Hepatocyte (in vitro differentiated cells): ENCODE data around the gene BLTP3B. TPM values are rescaled to one million over a fixed set of nuclear protein-coding genes. Genes with fewer than 3 reads are reported as not detected.

Experiments used
- DNase-seq: peaks from one replicate; pipeline ENCODE4 v3.0.0-alpha.2; 2016; ENCODE audit warnings: low spot score
- H2AFZ ChIP-seq: fragments of 200-600 bp; sonication (generic); 2 replicates; pipeline ENCODE4 v1.6.0; 2016; ENCODE audit warnings: antibody characterized with exemption, mild to moderate bottlenecking
- H3K27ac ChIP-seq: fragments of 200-600 bp; sonication (generic); 2 replicates; pipeline ENCODE4 v1.5.1; 2016; ENCODE audit warnings: mild to moderate bottlenecking
- H3K27me3 ChIP-seq: fragments of 200-600 bp; sonication (generic); 2 replicates; pipeline ENCODE4 v1.6.1; 2016
- H3K36me3 ChIP-seq: fragments of 200-600 bp; sonication (generic); replicated peaks from 2 replicates; pipeline ENCODE4 v1.5.1; 2016; ENCODE audit warnings: low read depth; ENCODE audit not compliant: insufficient read depth
- H3K4me1 ChIP-seq: fragments of 200-600 bp; sonication (generic); 2 replicates; pipeline ENCODE4 v1.5.1; 2016; ENCODE audit warnings: mild to moderate bottlenecking, moderate library complexity; ENCODE audit not compliant: insufficient read depth
- H3K4me2 ChIP-seq: fragments of 200-600 bp; sonication (generic); 2 replicates; pipeline ENCODE4 v1.6.0; 2016
- H3K4me3 ChIP-seq: fragments of 200-600 bp; sonication (generic); 2 replicates; pipeline ENCODE4 v1.5.1; 2016; ENCODE audit warnings: mild to moderate bottlenecking
- H3K79me2 ChIP-seq: fragments of 200-600 bp; sonication (generic); 2 replicates; pipeline ENCODE4 v1.6.0; 2017; ENCODE audit warnings: mild to moderate bottlenecking
- H3K9me2 ChIP-seq: fragments of 200-600 bp; sonication (generic); replicated peaks from 2 replicates; pipeline ENCODE4 v1.6.0; 2017; ENCODE audit warnings: mild to moderate bottlenecking; ENCODE audit not compliant: insufficient read depth
- H3K9me3 ChIP-seq: fragments of 200-600 bp; sonication (generic); 2 replicates; pipeline ENCODE4 v1.5.1; 2016; ENCODE audit warnings: low read depth, mild to moderate bottlenecking
- H4K20me1 ChIP-seq: fragments of 200-600 bp; sonication (generic); 2 replicates; pipeline ENCODE4 v1.6.0; 2016; ENCODE audit warnings: mild to moderate bottlenecking; ENCODE audit not compliant: insufficient read depth, poor library complexity, severe bottlenecking
- CTCF ChIP-seq: fragments of 200-600 bp; sonication (generic); IDR thresholded peaks from 2 replicates; pipeline ENCODE4 v1.5.1; 2016; ENCODE audit warnings: antibody characterized with exemption, mild to moderate bottlenecking; ENCODE audit not compliant: poor library complexity
- EZH2 ChIP-seq: fragments of 200-600 bp; sonication (generic); IDR thresholded peaks from 2 replicates; pipeline ENCODE4 v1.6.1; 2016; ENCODE audit warnings: antibody characterized with exemption, mild to moderate bottlenecking, borderline replicate concordance
- EZH2phosphoT487 ChIP-seq: fragments of 200-600 bp; sonication (generic); IDR thresholded peaks from one replicate; pipeline ENCODE4 v1.6.1; 2018; ENCODE audit warnings: antibody characterized with exemption, mild to moderate bottlenecking, low read depth, moderate library complexity; ENCODE audit not compliant: unreplicated experiment, severe bottlenecking
- WGBS: methylation state at CpG from one replicate; pipeline ENCODE4 v1.1.6; 2016; ENCODE audit warnings: low lambda C conversion rate; ENCODE audit errors: missing lambda C conversion rate; 5-methylcytosine and 5-hydroxymethylcytosine counted together
- polyA plus RNA-seq: library from polyadenylated mRNA; unstranded; fragments of >200 nt; fragmentation: Nextera tagmentation; extraction: Ambion mirVana; gene quantifications from 2 replicates; pipeline ENCODE4 v1.2.1, GENCODE V29; 2016
- total RNA-seq: library from RNA; depleted of rRNA; stranded (reverse); fragments of >200 nt; gene quantifications from 2 replicates; pipeline ENCODE4 v1.2.3, GENCODE V29; 2014

Gene BLTP3B
- total and polyA plus RNA-seq, 2 experiments from 2014 or later, result 11.0 to 31.8 TPM

GRCh38 chr12:100169345-100169744, 26.7 kb upstream of the BLTP3B start:
- Histone ChIP-seq H3K4me2 (no peak overlapping the region), H3K9me2 (no peaks in the 10 kb centered on the region), H3K4me1 (peaks cover 7% of the 10 kb centered on the region), H3K79me2 (no peaks in the 10 kb centered on the region), H3K36me3 (no peaks in the 10 kb centered on the region), H3K27me3 (no peaks in the 10 kb centered on the region), H2AFZ (no peak overlapping the region), H3K4me3 (no peak overlapping the region), H3K9me3 (no peaks in the 10 kb centered on the region), H3K27ac (no peak overlapping the region), H4K20me1 (no peaks in the 10 kb centered on the region)
- TF ChIP-seq EZH2, result no peak
- no peak for TF ChIP-seq EZH2phosphoT487
- TF ChIP-seq CTCF, result no peak
- no peak for DNase-seq
- 90% methylated on average over 9 of the region's 9 CpGs for WGBS

- Histone ChIP-seq H3K9me2 (no peaks in the 10 kb centered on the region), H3K79me2 (no peaks in the 10 kb centered on the region), H3K4me2 (no peak overlapping the region), H3K27me3 (no peaks in the 10 kb centered on the region), H3K36me3 (no peaks in the 10 kb centered on the region), H3K4me1 (peaks cover 15% of the 10 kb centered on the region), H3K4me3 (no peak overlapping the region), H2AFZ (no peak overlapping the region), H3K9me3 (no peaks in the 10 kb centered on the region), H4K20me1 (no peaks in the 10 kb centered on the region), H3K27ac (no peak overlapping the region)
- 87% methylated on average over 4 of the region's 4 CpGs for WGBS
- no peak for DNase-seq
- TF ChIP-seq CTCF, result no peak
- TF ChIP-seq EZH2phosphoT487, result no peak
These were observed 25.9 kb upstream of the BLTP3B start for GRCh38 chr12:100168562-100168961.

GRCh38 chr12:100166232-100166631, 23.6 kb upstream of the BLTP3B start:
- Histone ChIP-seq H3K4me3 (no peak overlapping the region), H3K79me2 (no peaks in the 10 kb centered on the region), H3K27ac (no peak overlapping the region), H4K20me1 (no peaks in the 10 kb centered on the region), H2AFZ (no peak overlapping the region), H3K4me1 (peaks cover 16% of the 10 kb centered on the region), H3K4me2 (no peak overlapping the region), H3K9me2 (no peaks in the 10 kb centered on the region), H3K27me3 (no peaks in the 10 kb centered on the region), H3K36me3 (no peaks in the 10 kb centered on the region), H3K9me3 (no peaks in the 10 kb centered on the region)
- 97% methylated on average over 10 of the region's 10 CpGs for WGBS
- DNase-seq, result no peak
- TF ChIP-seq CTCF (no peak), EZH2phosphoT487 (no peak), EZH2 (no peak)

GRCh38 chr12:100165356-100165755, 22.7 kb upstream of the BLTP3B start:
- Histone ChIP-seq H3K9me3 (no peaks in the 10 kb centered on the region), H3K9me2 (no peaks in the 10 kb centered on the region), H3K4me1 (peaks cover 12% of the 10 kb centered on the region), H3K4me3 (no peak overlapping the region), H3K36me3 (no peaks in the 10 kb centered on the region), H2AFZ (no peak overlapping the region), H3K4me2 (no peak overlapping the region), H3K79me2 (no peaks in the 10 kb centered on the region), H3K27ac (no peak overlapping the region), H4K20me1 (no peaks in the 10 kb centered on the region), H3K27me3 (no peaks in the 10 kb centered on the region)
- 93% methylated on average over 3 of the region's 3 CpGs for WGBS
- no peak for DNase-seq
- no peak for TF ChIP-seq EZH2
- TF ChIP-seq CTCF, result no peak
- no peak for TF ChIP-seq EZH2phosphoT487
